DOHH2 (cell line): ENCODE data around the gene CDH4.

Experiments
- H3F3A ChIP-seq: fragments of 200-600 bp; sonication (generic), shearing (Covaris generic); 2 replicates; pipeline ENCODE4 v1.6.0; 2016; ENCODE audit warnings: antibody characterized with exemption, mild to moderate bottlenecking; ENCODE audit not compliant: control insufficient read depth, insufficient read depth
- H3K27ac ChIP-seq: fragments of 200-600 bp; sonication (generic); 2 replicates; pipeline ENCODE4 v1.5.1; 2014; ENCODE audit warnings: low read depth, mild to moderate bottlenecking, low read length, moderate library complexity
- H3K27me3 ChIP-seq: fragments of 200-600 bp; sonication (generic); 2 replicates; pipeline ENCODE4 v1.6.1; 2014; ENCODE audit warnings: mild to moderate bottlenecking, low read length, mixed read lengths; ENCODE audit not compliant: control insufficient read depth
- H3K36me3 ChIP-seq: fragments of 200-600 bp; sonication (generic); 2 replicates; pipeline ENCODE4 v1.6.1; 2014; ENCODE audit warnings: mild to moderate bottlenecking, low read length, moderate library complexity, mixed read lengths; ENCODE audit not compliant: control insufficient read depth
- H3K4me1 ChIP-seq: fragments of 200-600 bp; sonication (generic); 2 replicates; pipeline ENCODE4 v1.6.1; 2014; ENCODE audit warnings: mild to moderate bottlenecking, low read length, mixed read lengths; ENCODE audit not compliant: control insufficient read depth
- H3K4me2 ChIP-seq: fragments of 200-600 bp; sonication (generic); 2 replicates; pipeline ENCODE4 v1.6.0; 2014; ENCODE audit warnings: mild to moderate bottlenecking, low read length, moderate library complexity
- H3K4me3 ChIP-seq: fragments of 200-600 bp; sonication (generic); 2 replicates; pipeline ENCODE4 v1.5.1; 2014; ENCODE audit warnings: mild to moderate bottlenecking, low read length, mixed read lengths
- H3K79me2 ChIP-seq: fragments of 200-600 bp; sonication (generic); 2 replicates; pipeline ENCODE4 v1.6.1; 2014; ENCODE audit warnings: mild to moderate bottlenecking, low read length, mixed read lengths; ENCODE audit not compliant: control insufficient read depth
- H3K9me2 ChIP-seq: fragments of 200-600 bp; sonication (generic); replicated peaks from 2 replicates; pipeline ENCODE4 v1.6.1; 2014; ENCODE audit warnings: mild to moderate bottlenecking, low read length, mixed read lengths; ENCODE audit not compliant: control insufficient read depth
- H3K9me3 ChIP-seq: fragments of 200-600 bp; sonication (generic); 2 replicates; pipeline ENCODE4 v1.6.1; 2014; ENCODE audit warnings: antibody characterized with exemption, low read length, mixed read lengths; ENCODE audit not compliant: control insufficient read depth, insufficient read depth
- H4K20me1 ChIP-seq: fragments of 200-600 bp; sonication (generic); 2 replicates; pipeline ENCODE4 v1.6.0; 2014; ENCODE audit warnings: low read depth, mild to moderate bottlenecking, antibody characterized with exemption, low read length, moderate library complexity; ENCODE audit not compliant: control insufficient read depth, insufficient read depth
- CTCF ChIP-seq: fragments of 200-600 bp; sonication (generic); IDR thresholded peaks from one replicate; pipeline ENCODE4 v1.5.1; 2014; ENCODE audit warnings: antibody characterized with exemption, mild to moderate bottlenecking, low read depth, low read length; ENCODE audit not compliant: poor library complexity, severe bottlenecking
- EZH2phosphoT487 ChIP-seq: fragments of 200-600 bp; sonication (generic); IDR thresholded peaks from 2 replicates; pipeline ENCODE4 v1.6.1; 2017; ENCODE audit warnings: borderline replicate concordance, mild to moderate bottlenecking, antibody characterized with exemption, low read length, moderate library complexity, mixed read lengths

Gene CDH4

GRCh38 chr20:61605862-61606557 is 353.9 kb downstream of the CDH4 start:
- H3K9me3 ChIP-seq: no peaks in the 10 kb centered on the region; the same call in 1 of the 2 replicates
- no peak overlapping the region for H3K4me3 ChIP-seq
- H4K20me1 ChIP-seq: no peaks in the 10 kb centered on the region
- no peaks in the 10 kb centered on the region for H3K4me1 ChIP-seq
- no peaks in the 10 kb centered on the region for H3K36me3 ChIP-seq
- no peaks in the 10 kb centered on the region for H3K27me3 ChIP-seq
- no peaks in the 10 kb centered on the region for H3K79me2 ChIP-seq
- H3K9me2 ChIP-seq: no peaks in the 10 kb centered on the region
- TF ChIP-seq EZH2phosphoT487: no peak
- TF ChIP-seq CTCF: no peak
- H3F3A ChIP-seq: no peaks in the 10 kb centered on the region
- H3K4me2 ChIP-seq: no peak overlapping the region
- no peak overlapping the region for H3K27ac ChIP-seq

GRCh38 chr20:61608275-61609085 is 356.4 kb downstream of the CDH4 start:
- no peak for TF ChIP-seq EZH2phosphoT487
- no peak for TF ChIP-seq CTCF

GRCh38 chr20:61609461-61609860 is 357.4 kb downstream of the CDH4 start:
- no peaks in the 10 kb centered on the region for H3K4me1 ChIP-seq
- no peaks in the 10 kb centered on the region for H4K20me1 ChIP-seq
- no peaks in the 10 kb centered on the region for H3K36me3 ChIP-seq
- TF ChIP-seq CTCF (no peak), EZH2phosphoT487 (no peak)
- no peaks in the 10 kb centered on the region for H3K9me3 ChIP-seq
- H3K79me2 ChIP-seq: no peaks in the 10 kb centered on the region
- H3K27ac ChIP-seq: no peak overlapping the region
- H3K4me2 ChIP-seq: no peak overlapping the region
- no peaks in the 10 kb centered on the region for H3K9me2 ChIP-seq
- no peaks in the 10 kb centered on the region for H3K27me3 ChIP-seq
- H3F3A ChIP-seq: no peaks in the 10 kb centered on the region
- H3K4me3 ChIP-seq: no peak overlapping the region

More at GRCh38 chr20:61608275-61609085, 356.4 kb downstream of the CDH4 start:
- H3K27ac ChIP-seq: no peak overlapping the region
- no peaks in the 10 kb centered on the region for H3K27me3 ChIP-seq
- no peaks in the 10 kb centered on the region for H3K36me3 ChIP-seq
- H3K4me1 ChIP-seq: no peaks in the 10 kb centered on the region
- no peaks in the 10 kb centered on the region; the same call in 1 of the 2 replicates for H3K9me3 ChIP-seq
- no peaks in the 10 kb centered on the region for H3K9me2 ChIP-seq
- H4K20me1 ChIP-seq: no peaks in the 10 kb centered on the region
- no peaks in the 10 kb centered on the region for H3K79me2 ChIP-seq
- H3K4me3 ChIP-seq: no peak overlapping the region
- no peak overlapping the region for H3K4me2 ChIP-seq
- H3F3A ChIP-seq: no peaks in the 10 kb centered on the region
